Endothelial cell of umbilical vein (primary cell): ENCODE measurements around the gene SLC2A1.

ENCODE experiments used
- POLR2AphosphoS5 ChIP-seq: IDR thresholded peaks from 2 replicates; pipeline ENCODE4 v1.6.1; 2012; ENCODE audit warnings: low read depth, mild to moderate bottlenecking, control low read depth, low read length, moderate library complexity; ENCODE audit not compliant: insufficient read depth
- TF ChIP-seq, protein P1 (sequence below), 2 donors: IDR thresholded peaks; 1 replicate in 1 of 2; 2 replicates in 1 of 2; pipeline ENCODE4 v1.5.1; 2011; ENCODE audit warnings: low read length in 2 of 2, mild to moderate bottlenecking in 2 of 2, moderate library complexity in 2 of 2, control low read depth in 1 of 2, inconsistent platforms in 1 of 2, low read depth in 1 of 2; ENCODE audit not compliant: insufficient read depth in 1 of 2; ENCODE audit errors: extremely low read depth in 1 of 2

DNA sequence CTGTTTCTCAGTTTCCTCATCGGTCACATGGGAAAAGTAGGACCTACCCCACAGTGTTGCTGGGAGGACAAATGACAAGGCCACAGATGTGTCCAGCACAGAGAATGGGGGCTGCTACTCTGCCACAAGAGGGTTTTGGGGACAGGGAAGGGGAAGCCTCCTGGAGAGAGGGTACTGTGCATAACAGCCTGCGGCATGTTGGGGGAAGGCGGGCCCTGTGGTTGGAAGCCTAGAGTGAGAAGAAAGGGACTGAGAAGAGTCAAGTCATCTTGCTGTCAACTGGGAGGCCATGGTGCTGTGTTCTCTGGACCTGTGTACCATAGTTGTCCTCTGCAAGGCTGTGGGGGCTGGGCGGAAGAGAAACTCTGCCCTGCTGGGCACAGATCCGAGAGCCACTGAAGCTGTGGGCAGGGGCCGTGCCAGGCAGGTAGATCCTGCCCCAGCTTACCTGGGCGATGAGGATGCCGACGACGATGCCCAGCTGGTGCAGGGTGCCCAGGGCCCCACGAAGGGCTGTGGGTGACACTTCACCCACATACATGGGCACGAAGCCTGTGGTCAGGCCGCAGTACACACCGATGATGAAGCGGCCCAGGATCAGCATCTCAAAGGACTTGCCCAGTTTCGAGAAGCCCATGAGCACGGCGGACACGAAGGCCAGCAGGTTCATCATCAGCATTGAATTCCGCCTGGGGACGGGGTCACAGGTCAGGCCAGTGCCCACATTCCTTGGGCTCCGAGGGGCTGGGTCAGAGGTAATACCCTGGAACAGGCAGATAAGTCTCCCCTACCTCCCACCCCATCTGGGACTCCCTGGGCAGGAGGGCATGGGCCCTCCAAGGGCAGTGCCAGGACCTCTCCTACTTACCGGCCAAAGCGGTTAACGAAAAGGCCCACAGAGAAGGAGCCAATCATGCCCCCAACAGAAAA is 28.2 kb downstream of the SLC2A1 start:
- no peak for TF ChIP-seq POLR2AphosphoS5
- TF ChIP-seq, protein P1, sequence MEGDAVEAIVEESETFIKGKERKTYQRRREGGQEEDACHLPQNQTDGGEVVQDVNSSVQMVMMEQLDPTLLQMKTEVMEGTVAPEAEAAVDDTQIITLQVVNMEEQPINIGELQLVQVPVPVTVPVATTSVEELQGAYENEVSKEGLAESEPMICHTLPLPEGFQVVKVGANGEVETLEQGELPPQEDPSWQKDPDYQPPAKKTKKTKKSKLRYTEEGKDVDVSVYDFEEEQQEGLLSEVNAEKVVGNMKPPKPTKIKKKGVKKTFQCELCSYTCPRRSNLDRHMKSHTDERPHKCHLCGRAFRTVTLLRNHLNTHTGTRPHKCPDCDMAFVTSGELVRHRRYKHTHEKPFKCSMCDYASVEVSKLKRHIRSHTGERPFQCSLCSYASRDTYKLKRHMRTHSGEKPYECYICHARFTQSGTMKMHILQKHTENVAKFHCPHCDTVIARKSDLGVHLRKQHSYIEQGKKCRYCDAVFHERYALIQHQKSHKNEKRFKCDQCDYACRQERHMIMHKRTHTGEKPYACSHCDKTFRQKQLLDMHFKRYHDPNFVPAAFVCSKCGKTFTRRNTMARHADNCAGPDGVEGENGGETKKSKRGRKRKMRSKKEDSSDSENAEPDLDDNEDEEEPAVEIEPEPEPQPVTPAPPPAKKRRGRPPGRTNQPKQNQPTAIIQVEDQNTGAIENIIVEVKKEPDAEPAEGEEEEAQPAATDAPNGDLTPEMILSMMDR (IDR thresholded peaks at IDR 0.05; ENCODE audit: extremely low read depth in 1 of 2, insufficient read depth in 1 of 2, low read depth in 1 of 2, low read length in 2 of 2) = no peak
